ENCODE results near the gene LRWD1.

GRCh38 chr7:102425639-102426267 lies 39.0 kb upstream of the LRWD1 start:
- TF ChIP-seq, protein P1, sequence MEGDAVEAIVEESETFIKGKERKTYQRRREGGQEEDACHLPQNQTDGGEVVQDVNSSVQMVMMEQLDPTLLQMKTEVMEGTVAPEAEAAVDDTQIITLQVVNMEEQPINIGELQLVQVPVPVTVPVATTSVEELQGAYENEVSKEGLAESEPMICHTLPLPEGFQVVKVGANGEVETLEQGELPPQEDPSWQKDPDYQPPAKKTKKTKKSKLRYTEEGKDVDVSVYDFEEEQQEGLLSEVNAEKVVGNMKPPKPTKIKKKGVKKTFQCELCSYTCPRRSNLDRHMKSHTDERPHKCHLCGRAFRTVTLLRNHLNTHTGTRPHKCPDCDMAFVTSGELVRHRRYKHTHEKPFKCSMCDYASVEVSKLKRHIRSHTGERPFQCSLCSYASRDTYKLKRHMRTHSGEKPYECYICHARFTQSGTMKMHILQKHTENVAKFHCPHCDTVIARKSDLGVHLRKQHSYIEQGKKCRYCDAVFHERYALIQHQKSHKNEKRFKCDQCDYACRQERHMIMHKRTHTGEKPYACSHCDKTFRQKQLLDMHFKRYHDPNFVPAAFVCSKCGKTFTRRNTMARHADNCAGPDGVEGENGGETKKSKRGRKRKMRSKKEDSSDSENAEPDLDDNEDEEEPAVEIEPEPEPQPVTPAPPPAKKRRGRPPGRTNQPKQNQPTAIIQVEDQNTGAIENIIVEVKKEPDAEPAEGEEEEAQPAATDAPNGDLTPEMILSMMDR (conservative IDR thresholded peaks at IDR 0.05; ENCODE audit: low read depth, low read length), result no peak
- no peak for TF ChIP-seq EZH2 (IDR thresholded peaks at IDR 0.05; ENCODE audit: borderline replicate concordance, low read depth, low read length, poor library complexity, severe bottlenecking)

All from A673 (cell line).